GM19372 (cell line): ENCODE measurements around the gene SCTR.
A peak's percentile ranks its signal among the peaks of the same experiment; 100 is the strongest.
"Not testable (repeated sequence)": the region's sequence is repeated elsewhere in the genome, so short reads cannot be mapped to it uniquely, and the experiment has no call there.

ENCODE experiments used
- ATAC-seq: cut with Tn5 transposase; IDR thresholded peaks from one replicate; pipeline ENCODE4 v1.9.1; 2021; ENCODE audit warnings: mild to moderate bottlenecking, low read depth, moderate library complexity; ENCODE audit not compliant: unreplicated experiment

The SCTR gene

GRCh38 chr2:119419065-119419464 is 105.2 kb downstream of the SCTR start:
- no peak for ATAC-seq

DNA sequence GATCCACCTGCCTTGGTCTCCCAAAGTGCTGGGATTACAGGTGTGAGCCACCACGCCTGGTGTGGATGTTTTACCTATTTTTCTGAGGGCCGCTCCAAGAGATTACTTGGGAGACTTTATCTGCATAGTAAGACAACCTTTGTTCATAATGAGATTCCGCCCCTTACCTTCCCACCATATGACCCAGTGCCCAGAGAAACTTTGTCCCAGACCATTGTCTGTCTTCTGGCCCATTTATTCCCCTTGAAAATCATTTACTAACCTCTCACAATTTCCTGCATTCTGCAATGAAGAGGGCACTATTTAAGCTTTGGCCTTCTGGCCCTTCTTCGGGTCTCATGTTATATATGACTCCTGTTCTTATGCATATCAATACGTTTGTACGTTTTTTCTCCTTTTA is 106.4 kb downstream of the SCTR start:
- no peak for ATAC-seq

DNA sequence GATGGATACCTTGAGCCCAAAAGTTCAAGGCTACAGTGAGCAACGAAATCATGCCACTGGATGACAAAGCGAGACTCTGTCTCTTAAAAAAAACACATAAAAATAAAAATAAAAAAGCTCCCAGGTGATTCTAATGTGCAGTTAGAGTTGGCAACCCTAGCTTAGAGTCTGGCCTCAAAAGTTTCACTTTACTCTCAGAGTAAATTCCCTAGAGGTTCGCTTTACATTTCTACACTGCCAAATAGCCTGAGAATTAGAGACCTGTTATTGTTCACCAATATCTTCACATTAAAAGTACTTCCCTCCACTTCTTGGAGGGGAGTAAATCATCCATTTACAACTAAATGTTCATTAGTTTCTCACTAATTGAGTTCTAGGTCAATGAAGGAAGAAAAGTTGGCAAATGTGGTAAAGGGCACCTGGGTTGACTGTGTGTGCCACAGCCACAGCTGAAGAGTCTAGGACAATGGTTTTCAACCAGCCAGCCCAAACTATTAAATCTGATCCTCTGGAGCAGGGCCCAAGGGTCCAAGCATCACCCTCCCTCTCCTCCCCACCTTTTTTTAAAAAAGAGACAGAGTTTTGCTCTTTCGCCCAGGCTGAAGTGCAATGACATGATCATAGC is 107.9 kb downstream of the SCTR start:
- no peak for ATAC-seq

DNA sequence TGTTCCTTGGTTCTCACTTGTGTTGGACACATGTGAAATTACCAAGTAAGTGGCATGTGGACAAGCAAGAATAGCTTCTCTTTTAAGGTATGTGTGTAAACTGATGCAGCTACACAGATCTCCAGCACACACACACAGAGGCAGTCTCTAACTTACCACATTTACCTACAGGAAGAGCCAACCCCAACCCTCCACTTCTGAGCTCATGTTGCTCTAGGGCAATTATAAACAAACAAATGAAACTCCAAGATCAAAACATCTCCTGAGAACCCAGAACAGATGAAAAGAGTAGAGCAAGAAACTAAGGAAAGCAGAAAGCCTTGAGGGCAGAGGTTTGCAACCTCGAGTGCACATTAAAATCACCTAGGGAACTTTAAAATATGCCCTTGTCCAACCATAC is 108.7 kb downstream of the SCTR start:
- no peak for ATAC-seq

GRCh38 chr2:119414894-119415293 is 109.4 kb downstream of the SCTR start:
- no peak for ATAC-seq

GRCh38 chr2:119409506-119409905 is 114.8 kb downstream of the SCTR start:
- ATAC-seq, result no peak

GRCh38 chr2:119408221-119408619 is 116.1 kb downstream of the SCTR start:
- ATAC-seq, result no peak

DNA sequence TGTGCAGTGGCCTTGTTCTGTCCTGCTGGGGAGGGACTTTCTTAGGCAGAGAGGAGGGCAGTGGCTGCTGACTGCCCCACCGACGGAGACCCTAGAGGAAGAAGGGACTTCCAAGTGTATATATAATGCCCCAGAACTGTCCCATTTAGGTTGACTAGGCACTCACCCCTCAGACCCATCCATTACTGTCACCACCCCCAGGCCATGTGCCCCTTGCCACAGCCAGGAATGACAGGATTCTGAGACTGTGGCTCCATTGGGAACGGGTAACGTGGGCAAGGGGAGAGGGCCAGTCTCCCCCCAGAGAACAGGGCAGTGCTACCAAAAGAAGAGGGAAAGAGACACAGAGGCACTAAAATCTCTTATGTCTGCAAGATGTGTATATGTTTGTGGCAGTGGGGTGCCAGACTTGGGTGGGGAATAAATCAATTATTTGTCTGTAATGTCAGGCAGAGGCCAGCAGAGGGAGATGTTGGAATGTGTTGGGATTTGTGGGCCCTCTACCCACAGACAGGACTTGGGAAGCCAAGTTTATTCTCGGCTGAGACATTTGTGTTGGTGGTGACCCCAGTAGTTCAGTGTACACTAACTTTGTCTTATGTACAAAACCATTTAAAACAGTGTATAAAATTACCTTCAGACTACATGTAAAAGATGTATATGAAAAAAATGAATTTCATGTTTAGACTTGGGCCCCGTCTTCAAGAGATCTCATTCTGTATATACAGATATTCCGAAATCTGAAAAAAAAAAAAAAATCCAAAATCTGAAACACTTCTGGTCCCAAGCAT is 116.7 kb downstream of the SCTR start:
- ATAC-seq, result peak; percentile 64

DNA sequence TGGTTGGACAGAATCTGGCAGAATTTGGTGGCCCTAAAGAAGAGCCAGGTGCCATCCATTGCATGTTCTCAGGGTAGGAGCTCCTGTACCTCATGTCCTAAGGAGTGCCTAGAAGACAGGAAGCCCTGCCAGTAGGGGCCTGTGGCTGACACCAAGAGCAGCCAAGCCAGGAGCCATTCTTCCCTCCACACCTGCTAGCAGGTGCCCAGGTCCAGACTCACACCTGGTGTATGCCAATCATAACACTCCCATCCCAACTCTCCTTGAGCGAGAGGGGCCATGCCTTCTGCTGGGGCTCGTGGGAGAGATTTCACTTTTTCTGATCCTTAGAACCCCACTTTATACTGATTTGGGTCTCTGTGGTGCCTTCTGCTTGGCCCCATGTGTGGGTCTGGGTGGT is 119.1 kb downstream of the SCTR start:
- ATAC-seq, result no peak

GRCh38 chr2:119403618-119404017 is 120.7 kb downstream of the SCTR start:
- not testable (repeated sequence) for ATAC-seq

- ATAC-seq, result no peak
Observed at GRCh38 chr2:119402645-119403560, 121.4 kb downstream of the SCTR start.

GRCh38 chr2:119402106-119402505 is 122.2 kb downstream of the SCTR start:
- ATAC-seq, result no peak

GRCh38 chr2:119397196-119397595 is 127.1 kb downstream of the SCTR start:
- ATAC-seq, result no peak

DNA sequence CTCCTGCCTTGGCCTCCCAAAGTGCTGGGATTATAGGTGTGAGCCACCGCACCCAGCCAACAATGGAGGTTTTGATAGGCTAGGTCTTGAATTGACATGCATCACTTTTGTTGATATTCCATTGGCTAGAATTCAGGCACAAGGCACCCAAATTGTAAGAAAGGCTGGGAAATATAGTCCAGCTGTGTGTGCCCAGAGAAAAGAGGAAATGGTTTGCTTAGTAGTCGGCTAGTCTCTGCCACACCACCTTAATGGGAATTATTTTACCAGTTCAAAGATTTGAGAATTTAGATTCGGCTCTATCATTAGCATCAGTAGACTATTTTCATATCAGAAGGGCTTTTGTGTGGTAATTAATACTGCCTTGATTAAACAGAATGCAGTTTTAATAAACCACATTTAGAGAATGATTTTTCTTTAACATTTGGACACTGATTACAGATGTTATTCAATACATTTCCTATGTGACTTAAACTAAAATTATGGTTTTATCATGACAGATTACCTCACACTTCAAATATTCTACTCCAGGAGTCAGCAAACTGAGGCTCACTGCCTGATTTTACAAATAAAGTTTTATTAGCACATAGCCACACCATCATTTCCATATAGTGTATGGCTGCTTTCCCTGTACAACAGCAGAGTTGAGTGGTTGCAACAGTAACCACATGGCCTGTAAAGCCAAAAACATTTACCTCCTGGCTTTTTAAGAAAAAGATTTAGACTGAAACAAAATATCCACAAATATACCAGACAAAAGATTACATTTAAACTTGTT is 130.1 kb downstream of the SCTR start:
- no peak for ATAC-seq
